Esophagus mucosa (tissue), 1 donor: Measurements from ENCODE around the gene SLAMF9. TPM values are rescaled to one million over a fixed set of nuclear protein-coding genes. Genes with fewer than 3 reads are reported as not detected.

Source experiments
- ATAC-seq: fragments of 200-7000 bp; cut with Tn5 transposase; one replicate; pipeline ENCODE4 v1.9.1; 2020
- total RNA-seq: library from RNA; stranded (reverse); gene quantifications from one replicate; pipeline ENCODE4 v1.2.4, GENCODE V29; 2023
- donor health status: DM: yes; HTN: yes; CAD: no.

The SLAMF9 gene
- 0.28 TPM for total RNA-seq

- ATAC-seq = peak; percentile 91
Measured at GRCh38 chr1:159953536-159954515, at the start of gene SLAMF9. SLAMF9 (minus strand) TSS chr1:159954237; CDS start chr1:159954137, 100 bp downstream.

GRCh38 chr1:160001440-160001839 is 47.4 kb upstream of the SLAMF9 start:
- ATAC-seq = no peak

- no peak for ATAC-seq
Measured at GRCh38 chr1:159999204-159999603, 45.2 kb upstream of the SLAMF9 start.

GRCh38 chr1:159996653-159997052 is 42.6 kb upstream of the SLAMF9 start:
- ATAC-seq = no peak

GRCh38 chr1:159994896-159995295 is 40.9 kb upstream of the SLAMF9 start:
- ATAC-seq = no peak

- no peak for ATAC-seq
Measured at GRCh38 chr1:159993911-159994310, 39.9 kb upstream of the SLAMF9 start.

- no peak for ATAC-seq
Measured at GRCh38 chr1:159992161-159992560, 38.1 kb upstream of the SLAMF9 start.

- peak; percentile 94 for ATAC-seq
Measured at GRCh38 chr1:159991513-159991912, 37.5 kb upstream of the SLAMF9 start.

- ATAC-seq = no peak
Measured at GRCh38 chr1:159990005-159990404, 36.0 kb upstream of the SLAMF9 start.

GRCh38 chr1:159989581-159989980 is 35.5 kb upstream of the SLAMF9 start:
- no peak for ATAC-seq

GRCh38 chr1:159988006-159988405 is 34.0 kb upstream of the SLAMF9 start:
- ATAC-seq = no peak

GRCh38 chr1:159987186-159987585 is 33.1 kb upstream of the SLAMF9 start:
- ATAC-seq = no peak

GRCh38 chr1:159986531-159986930 is 32.5 kb upstream of the SLAMF9 start:
- ATAC-seq = no peak

GRCh38 chr1:159986093-159986492 is 32.1 kb upstream of the SLAMF9 start:
- ATAC-seq = no peak

- ATAC-seq = no peak
Measured at GRCh38 chr1:159985473-159985872, 31.4 kb upstream of the SLAMF9 start.

GRCh38 chr1:159983681-159984080 is 29.6 kb upstream of the SLAMF9 start:
- no peak for ATAC-seq

GRCh38 chr1:159982280-159982679 is 28.2 kb upstream of the SLAMF9 start:
- no peak for ATAC-seq

- ATAC-seq = no peak
Measured at GRCh38 chr1:159981351-159982055, 27.5 kb upstream of the SLAMF9 start.

- ATAC-seq = no peak
Measured at GRCh38 chr1:159980786-159981185, 26.7 kb upstream of the SLAMF9 start.

- ATAC-seq = no peak
Measured at GRCh38 chr1:159980076-159980475, 26.0 kb upstream of the SLAMF9 start.

GRCh38 chr1:159979257-159979656 is 25.2 kb upstream of the SLAMF9 start:
- no peak for ATAC-seq

GRCh38 chr1:159978107-159978398 is 24.0 kb upstream of the SLAMF9 start:
- ATAC-seq = no peak

GRCh38 chr1:159977364-159978106 is 23.5 kb upstream of the SLAMF9 start:
- no peak for ATAC-seq
